Neural cell (in vitro differentiated cells): ENCODE results near the gene CYP3A5. TPM values are rescaled to one million over a fixed set of nuclear protein-coding genes. Genes with fewer than 3 reads are reported as not detected.

Experiments used
- H2AFZ ChIP-seq: fragments of 200-600, 300-800 bp; sonication (generic), shearing (Covaris generic); 2 replicates; pipeline ENCODE4 v1.6.0; 2014; ENCODE audit warnings: low read depth, mild to moderate bottlenecking, antibody characterized with exemption, low read length, moderate library complexity
- H3F3A ChIP-seq: fragments of 200-600 bp; shearing (Covaris generic); 2 replicates; pipeline ENCODE4 v1.6.1; 2016; ENCODE audit warnings: mild to moderate bottlenecking, moderate library complexity, mixed read lengths, antibody characterized with exemption, low read length; ENCODE audit not compliant: insufficient read depth, poor library complexity, severe bottlenecking
- H3K27ac ChIP-seq: fragments of 200-600, 300-800 bp; sonication (generic), shearing (Covaris generic); 2 replicates; pipeline ENCODE4 v1.5.1; 2014; ENCODE audit warnings: mild to moderate bottlenecking, low read length, moderate library complexity
- H3K27me3 ChIP-seq: fragments of 300-800, 200-600 bp; sonication (generic), shearing (Covaris generic); 2 replicates; pipeline ENCODE4 v1.6.0; 2014; ENCODE audit warnings: mild to moderate bottlenecking, low read depth, low read length, moderate library complexity; ENCODE audit not compliant: insufficient read depth
- H3K36me3 ChIP-seq: fragments of 300-800, 200-600 bp; sonication (generic), shearing (Covaris generic); 2 replicates; pipeline ENCODE4 v1.5.1; 2014; ENCODE audit warnings: mild to moderate bottlenecking, antibody characterized with exemption, low read length, moderate library complexity; ENCODE audit not compliant: insufficient read depth
- H3K4me2 ChIP-seq: fragments of 300-800, 200-600 bp; sonication (generic), shearing (Covaris generic); 2 replicates; pipeline ENCODE4 v1.6.0; 2014; ENCODE audit warnings: mild to moderate bottlenecking, low read length
- H3K4me3 ChIP-seq: fragments of 300-800, 200-600 bp; sonication (generic), shearing (Covaris generic); 2 replicates; pipeline ENCODE4 v1.5.1; 2014; ENCODE audit warnings: mild to moderate bottlenecking, low read length, moderate library complexity
- H3K79me2 ChIP-seq: fragments of 200-600 bp; shearing (Covaris generic); replicated peaks from 2 replicates; pipeline ENCODE4 v1.6.0; 2014; ENCODE audit warnings: mild to moderate bottlenecking, low read length, moderate library complexity; ENCODE audit not compliant: insufficient read depth
- H3K9ac ChIP-seq: fragments of 300-800, 200-600 bp; sonication (generic), shearing (Covaris generic); 2 replicates; pipeline ENCODE4 v1.6.1; 2016; ENCODE audit warnings: mild to moderate bottlenecking, low read length, mixed read lengths
- H3K9me2 ChIP-seq: fragments of 200-600 bp; shearing (Covaris generic); 2 replicates; pipeline ENCODE4 v1.6.1; 2016; ENCODE audit warnings: mild to moderate bottlenecking, low read length, mixed read lengths; ENCODE audit not compliant: insufficient read depth
- H3K9me3 ChIP-seq: fragments of 200-600, 300-800 bp; sonication (generic), shearing (Covaris generic); 2 replicates; pipeline ENCODE4 v1.6.1; 2016; ENCODE audit warnings: mild to moderate bottlenecking, mixed run types, low read length, moderate library complexity, mixed read lengths
- H4K20me1 ChIP-seq: fragments of 200-600 bp; shearing (Covaris generic); 2 replicates; pipeline ENCODE4 v1.6.1; 2016; ENCODE audit warnings: mild to moderate bottlenecking, mixed run types; ENCODE audit not compliant: insufficient read depth
- EP300 ChIP-seq: fragments of 450-650 bp; conservative IDR thresholded peaks from 2 replicates; pipeline ENCODE4 v1.6.1; 2014; ENCODE audit warnings: antibody characterized with exemption, mild to moderate bottlenecking, moderate library complexity; ENCODE audit not compliant: poor library complexity, severe bottlenecking
- EZH2 ChIP-seq: fragments of 200-600, 300-800 bp; shearing (Covaris generic), sonication (generic); IDR thresholded peaks from 2 replicates; pipeline ENCODE4 v1.6.1; 2014; ENCODE audit warnings: antibody characterized with exemption, low read length, borderline replicate concordance, mild to moderate bottlenecking; ENCODE audit not compliant: insufficient read depth, poor library complexity, severe bottlenecking
- MXI1 ChIP-seq: fragments of 450-650 bp; conservative IDR thresholded peaks from 2 replicates; pipeline ENCODE4 v1.6.1; 2014; ENCODE audit warnings: antibody characterized with exemption, mild to moderate bottlenecking; ENCODE audit not compliant: poor library complexity, severe bottlenecking
- POLR2AphosphoS5 ChIP-seq: IDR thresholded peaks from 2 replicates; pipeline ENCODE4 v1.6.1; 2012
- RAD21 ChIP-seq: fragments of 450-650 bp; conservative IDR thresholded peaks from 2 replicates; pipeline ENCODE4 v1.6.1; 2014; ENCODE audit warnings: antibody characterized with exemption, mild to moderate bottlenecking, moderate library complexity
- SMC3 ChIP-seq: fragments of 450-650 bp; conservative IDR thresholded peaks from 2 replicates; pipeline ENCODE4 v1.6.1; 2014; ENCODE audit warnings: antibody characterized with exemption, mild to moderate bottlenecking, moderate library complexity; ENCODE audit not compliant: poor library complexity
- TAF1 ChIP-seq: IDR thresholded peaks from 2 replicates; pipeline ENCODE4 v1.6.1; 2012; ENCODE audit warnings: low read depth
- polyA plus RNA-seq: library from polyadenylated mRNA; depleted of rRNA; stranded (reverse); fragments of >200 nt; gene quantifications from 2 replicates; pipeline ENCODE4 v1.2.3, GENCODE V29; 2014
- TF ChIP-seq, protein P1 (sequence below): IDR thresholded peaks from 2 replicates; pipeline ENCODE4 v1.6.1; 2012; ENCODE audit warnings: borderline replicate concordance
- TF ChIP-seq, protein P2 (sequence below): fragments of 450-650 bp; IDR thresholded peaks from 2 replicates; pipeline ENCODE4 v1.5.1; 2014; ENCODE audit warnings: antibody characterized with exemption, mild to moderate bottlenecking, moderate library complexity; ENCODE audit not compliant: poor library complexity, severe bottlenecking

The CYP3A5 gene
- polyA plus RNA-seq, 1 donor from 2014 or later: not detected

DNA sequence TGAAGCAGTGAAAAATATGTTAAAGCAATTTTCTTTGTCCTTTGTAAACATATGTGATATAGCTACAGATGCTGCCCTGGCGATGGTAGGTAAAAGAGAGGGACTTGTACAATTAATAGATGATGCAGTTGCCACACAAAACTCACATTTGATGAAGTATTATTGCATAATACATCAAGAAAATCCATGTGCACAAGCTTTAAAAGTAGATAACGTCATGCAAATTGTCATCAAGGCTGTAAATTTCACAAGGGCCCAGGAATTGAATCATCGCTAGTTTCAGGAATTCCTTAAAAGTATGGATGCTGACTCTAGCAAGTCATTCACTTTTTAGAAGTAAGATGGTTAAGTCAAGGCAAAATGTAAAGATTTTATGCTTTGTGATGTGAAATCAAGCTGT is 10.0 kb downstream of the CYP3A5 start:
- Histone ChIP-seq H3K79me2 (no peaks in the 10 kb centered on the region), H3K9ac (no peak overlapping the region), H3K27me3 (no peaks in the 10 kb centered on the region), H3K9me3 (no peaks in the 10 kb centered on the region), H3K9me2 (no peaks in the 10 kb centered on the region), H3K4me2 (no peak overlapping the region), H3K4me3 (no peak overlapping the region), H3K27ac (no peak overlapping the region), H3F3A (no peaks in the 10 kb centered on the region), H4K20me1 (no peaks in the 10 kb centered on the region), H2AFZ (no peak overlapping the region), H3K36me3 (no peaks in the 10 kb centered on the region)
- no peak for TF ChIP-seq POLR2AphosphoS5
- no peak for TF ChIP-seq EZH2
- no peak for TF ChIP-seq RAD21
- TF ChIP-seq MXI1: no peak
- no peak for TF ChIP-seq SMC3
- no peak for TF ChIP-seq EP300
- no peak for TF ChIP-seq TAF1
- TF ChIP-seq, protein P1, sequence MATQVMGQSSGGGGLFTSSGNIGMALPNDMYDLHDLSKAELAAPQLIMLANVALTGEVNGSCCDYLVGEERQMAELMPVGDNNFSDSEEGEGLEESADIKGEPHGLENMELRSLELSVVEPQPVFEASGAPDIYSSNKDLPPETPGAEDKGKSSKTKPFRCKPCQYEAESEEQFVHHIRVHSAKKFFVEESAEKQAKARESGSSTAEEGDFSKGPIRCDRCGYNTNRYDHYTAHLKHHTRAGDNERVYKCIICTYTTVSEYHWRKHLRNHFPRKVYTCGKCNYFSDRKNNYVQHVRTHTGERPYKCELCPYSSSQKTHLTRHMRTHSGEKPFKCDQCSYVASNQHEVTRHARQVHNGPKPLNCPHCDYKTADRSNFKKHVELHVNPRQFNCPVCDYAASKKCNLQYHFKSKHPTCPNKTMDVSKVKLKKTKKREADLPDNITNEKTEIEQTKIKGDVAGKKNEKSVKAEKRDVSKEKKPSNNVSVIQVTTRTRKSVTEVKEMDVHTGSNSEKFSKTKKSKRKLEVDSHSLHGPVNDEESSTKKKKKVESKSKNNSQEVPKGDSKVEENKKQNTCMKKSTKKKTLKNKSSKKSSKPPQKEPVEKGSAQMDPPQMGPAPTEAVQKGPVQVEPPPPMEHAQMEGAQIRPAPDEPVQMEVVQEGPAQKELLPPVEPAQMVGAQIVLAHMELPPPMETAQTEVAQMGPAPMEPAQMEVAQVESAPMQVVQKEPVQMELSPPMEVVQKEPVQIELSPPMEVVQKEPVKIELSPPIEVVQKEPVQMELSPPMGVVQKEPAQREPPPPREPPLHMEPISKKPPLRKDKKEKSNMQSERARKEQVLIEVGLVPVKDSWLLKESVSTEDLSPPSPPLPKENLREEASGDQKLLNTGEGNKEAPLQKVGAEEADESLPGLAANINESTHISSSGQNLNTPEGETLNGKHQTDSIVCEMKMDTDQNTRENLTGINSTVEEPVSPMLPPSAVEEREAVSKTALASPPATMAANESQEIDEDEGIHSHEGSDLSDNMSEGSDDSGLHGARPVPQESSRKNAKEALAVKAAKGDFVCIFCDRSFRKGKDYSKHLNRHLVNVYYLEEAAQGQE: no peak
- TF ChIP-seq, protein P2, sequence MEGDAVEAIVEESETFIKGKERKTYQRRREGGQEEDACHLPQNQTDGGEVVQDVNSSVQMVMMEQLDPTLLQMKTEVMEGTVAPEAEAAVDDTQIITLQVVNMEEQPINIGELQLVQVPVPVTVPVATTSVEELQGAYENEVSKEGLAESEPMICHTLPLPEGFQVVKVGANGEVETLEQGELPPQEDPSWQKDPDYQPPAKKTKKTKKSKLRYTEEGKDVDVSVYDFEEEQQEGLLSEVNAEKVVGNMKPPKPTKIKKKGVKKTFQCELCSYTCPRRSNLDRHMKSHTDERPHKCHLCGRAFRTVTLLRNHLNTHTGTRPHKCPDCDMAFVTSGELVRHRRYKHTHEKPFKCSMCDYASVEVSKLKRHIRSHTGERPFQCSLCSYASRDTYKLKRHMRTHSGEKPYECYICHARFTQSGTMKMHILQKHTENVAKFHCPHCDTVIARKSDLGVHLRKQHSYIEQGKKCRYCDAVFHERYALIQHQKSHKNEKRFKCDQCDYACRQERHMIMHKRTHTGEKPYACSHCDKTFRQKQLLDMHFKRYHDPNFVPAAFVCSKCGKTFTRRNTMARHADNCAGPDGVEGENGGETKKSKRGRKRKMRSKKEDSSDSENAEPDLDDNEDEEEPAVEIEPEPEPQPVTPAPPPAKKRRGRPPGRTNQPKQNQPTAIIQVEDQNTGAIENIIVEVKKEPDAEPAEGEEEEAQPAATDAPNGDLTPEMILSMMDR: no peak

DNA sequence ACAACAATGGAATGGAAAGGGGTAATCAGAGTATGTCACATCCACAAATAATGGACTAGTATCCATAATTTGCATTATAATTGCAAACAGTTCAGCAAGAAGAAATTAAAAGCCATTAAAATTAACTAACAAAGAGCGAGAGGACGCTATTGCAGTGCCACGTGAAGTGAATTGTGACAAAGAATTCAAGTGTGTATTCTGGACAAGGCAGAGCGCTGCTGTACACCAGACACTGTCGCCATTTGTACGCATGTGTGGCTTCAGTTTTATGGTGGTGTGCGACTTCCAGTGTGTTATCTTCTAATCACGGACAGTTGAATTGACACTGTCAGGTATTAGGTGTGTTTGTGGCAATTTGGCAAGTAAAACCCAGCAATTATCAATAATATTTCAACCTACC is 11.3 kb downstream of the CYP3A5 start:
- H3K79me2 ChIP-seq: no peaks in the 10 kb centered on the region
- H3K36me3 ChIP-seq: no peaks in the 10 kb centered on the region
- H4K20me1 ChIP-seq: no peaks in the 10 kb centered on the region
- no peaks in the 10 kb centered on the region for H3K9me2 ChIP-seq
- no peak overlapping the region for H3K9ac ChIP-seq
- no peak overlapping the region for H3K4me3 ChIP-seq
- H3K27me3 ChIP-seq: no peaks in the 10 kb centered on the region
- H3K4me2 ChIP-seq: no peak overlapping the region
- no peak for TF ChIP-seq EZH2
- H2AFZ ChIP-seq: no peak overlapping the region
- no peaks in the 10 kb centered on the region for H3F3A ChIP-seq
- H3K9me3 ChIP-seq: no peaks in the 10 kb centered on the region
- H3K27ac ChIP-seq: no peak overlapping the region

DNA sequence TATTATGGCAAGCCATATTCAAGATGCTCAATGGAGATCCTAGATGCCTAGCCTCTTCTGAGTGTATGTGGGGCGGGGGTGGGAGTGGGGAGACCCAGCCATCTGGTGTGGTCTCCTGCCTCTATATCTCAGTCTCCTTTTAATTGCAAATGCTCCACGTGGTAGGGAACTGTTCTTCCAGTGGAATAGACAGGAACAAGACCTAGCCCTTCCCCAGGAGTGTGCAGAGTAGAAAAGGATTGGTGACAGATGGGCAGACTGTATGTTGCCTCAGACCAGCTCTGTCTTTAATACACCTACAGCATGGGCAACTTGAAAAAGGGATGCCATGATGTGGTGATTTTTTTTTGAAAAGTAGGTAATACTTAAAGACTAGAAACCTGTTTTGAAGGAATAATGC is 12.6 kb downstream of the CYP3A5 start:
- H3K36me3 ChIP-seq: no peaks in the 10 kb centered on the region
- H3K9ac ChIP-seq: no peak overlapping the region
- H3F3A ChIP-seq: no peaks in the 10 kb centered on the region
- no peaks in the 10 kb centered on the region for H3K79me2 ChIP-seq
- no peak overlapping the region for H2AFZ ChIP-seq
- no peaks in the 10 kb centered on the region for H3K9me3 ChIP-seq
- no peaks in the 10 kb centered on the region for H3K9me2 ChIP-seq
- H3K4me2 ChIP-seq: no peak overlapping the region
- no peaks in the 10 kb centered on the region for H3K27me3 ChIP-seq
- TF ChIP-seq SMC3 (no peak), EZH2 (no peak), MXI1 (no peak), EP300 (no peak)
- TF ChIP-seq, protein P1: no peak
- TF ChIP-seq, protein P2: no peak
- H3K4me3 ChIP-seq: no peak overlapping the region
- no peaks in the 10 kb centered on the region for H4K20me1 ChIP-seq
- H3K27ac ChIP-seq: no peak overlapping the region
